NOMO-1 treated with dmso at 0.1 percent for 144 hours (cell line): Measurements from ENCODE around the gene CCN5.
"Not testable (repeated sequence)": the region's sequence is repeated elsewhere in the genome, so short reads cannot be mapped to it uniquely, and the experiment has no call there.

ENCODE experiments used
- DNase-seq: peaks from one replicate; lab custom pipeline; 2025; ENCODE audit not compliant: unreplicated experiment; lab: John Stamatoyannopoulos, UW

CCN5 gene

DNA sequence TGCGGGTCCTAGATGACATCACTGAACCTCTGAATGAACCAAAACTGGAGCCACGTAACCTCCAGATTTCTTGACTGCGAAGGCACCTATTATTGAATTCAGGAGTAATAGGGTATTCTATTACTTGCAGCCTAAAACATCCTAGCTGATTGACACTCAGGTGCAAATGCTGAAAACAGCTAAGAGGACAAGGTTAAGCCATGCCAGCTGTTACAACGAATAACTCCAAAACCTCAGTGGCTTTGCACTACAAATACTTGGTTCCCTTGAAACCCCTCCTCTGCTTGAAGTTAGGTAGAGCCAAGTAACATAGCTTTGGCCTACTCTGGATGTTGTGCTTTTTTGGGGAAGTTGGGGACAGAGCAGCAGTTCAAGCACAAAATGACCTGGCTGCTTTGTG, 21.0 kb upstream of the CCN5 start:
- DNase-seq, result no peak

DNA sequence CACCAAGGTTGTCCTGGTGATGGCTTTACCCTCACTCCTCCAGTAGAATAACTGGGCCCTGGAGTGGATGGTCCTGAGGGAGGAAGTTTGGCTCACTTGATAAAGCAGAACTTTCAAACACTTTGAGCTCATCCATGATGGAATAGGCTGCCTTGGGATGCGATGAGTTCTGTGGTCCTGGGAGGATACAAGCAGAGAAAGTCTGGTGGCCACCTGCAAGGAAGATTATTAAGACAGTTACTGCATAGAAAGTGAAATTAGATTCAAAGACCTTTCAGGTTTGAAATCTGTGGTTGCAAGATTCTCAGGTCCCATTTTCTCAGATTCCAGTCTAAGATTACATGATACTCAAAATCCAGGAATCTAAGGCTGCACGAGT, 19.9 kb upstream of the CCN5 start:
- no peak for DNase-seq

DNA sequence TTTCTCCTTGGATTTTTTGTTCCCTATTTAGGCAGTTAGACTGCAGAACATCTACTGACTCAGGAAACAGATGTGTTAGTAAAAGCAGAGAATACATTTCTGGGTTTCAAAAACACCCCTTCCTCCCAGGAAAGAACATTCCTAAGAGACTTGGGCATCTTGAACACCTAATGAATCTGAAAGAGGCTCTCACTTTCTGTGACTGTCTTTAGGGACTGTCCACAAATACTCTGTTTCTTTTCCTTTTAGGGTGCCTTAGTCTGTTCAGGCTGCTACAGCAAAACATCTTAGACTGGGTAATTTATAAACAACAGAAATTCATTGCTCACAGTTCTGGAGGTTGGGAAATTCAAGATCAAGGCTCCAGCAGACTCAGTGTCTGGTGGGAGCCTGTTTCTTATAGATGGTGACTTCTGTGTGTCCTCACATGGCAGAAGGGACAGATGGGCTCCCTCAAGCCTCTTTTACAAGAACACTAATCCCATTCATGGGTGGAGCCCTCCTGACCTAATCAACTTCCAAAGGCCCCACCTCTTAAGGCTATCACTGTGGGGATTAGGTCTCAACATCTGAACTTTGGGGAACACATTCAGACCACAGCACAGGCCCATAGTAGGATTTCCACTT, 19.4 kb upstream of the CCN5 start:
- no peak for DNase-seq

- DNase-seq, result no peak
These were observed 18.9 kb upstream of the CCN5 start for GRCh38 chr20:44696315-44696714.

DNA sequence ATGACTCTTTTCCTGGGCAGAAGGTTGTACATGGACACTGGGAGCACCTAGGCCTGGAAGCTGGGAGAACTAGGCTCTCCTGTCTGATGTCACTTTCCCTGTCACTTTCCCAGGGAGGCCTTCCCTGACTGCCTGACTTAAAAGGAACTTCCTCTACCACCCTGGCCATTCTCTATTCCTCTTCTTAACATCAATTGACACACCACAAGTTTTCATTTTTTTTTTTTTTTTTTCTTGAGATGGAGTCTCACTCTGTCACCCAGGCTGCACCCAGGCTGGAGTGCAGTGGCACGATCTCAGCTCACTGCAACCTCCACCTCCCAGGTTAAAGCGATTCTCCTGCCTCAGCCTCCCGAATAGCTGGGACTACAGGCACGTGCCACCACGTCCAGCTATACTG, 18.1 kb upstream of the CCN5 start:
- not testable (repeated sequence) for DNase-seq

DNA sequence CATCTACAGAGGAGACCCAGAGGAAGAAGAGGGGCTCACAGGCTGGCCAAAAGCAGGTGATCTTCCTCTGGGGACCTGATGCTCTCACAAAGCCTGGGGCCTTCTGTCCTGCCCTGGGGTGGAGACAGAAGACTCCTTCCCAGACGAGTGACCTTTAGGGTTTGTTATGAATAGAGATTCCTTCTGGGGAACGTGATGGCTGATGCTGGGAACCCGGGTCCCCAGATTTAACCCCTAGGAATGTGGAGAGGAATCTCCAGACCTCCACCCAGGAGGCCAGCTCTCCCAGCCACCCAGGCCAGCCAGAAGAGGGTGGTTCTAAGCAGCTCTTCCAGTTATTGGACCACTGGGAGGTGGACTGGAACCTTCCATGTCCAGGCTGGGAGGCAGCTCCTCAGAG, 16.8 kb upstream of the CCN5 start:
- no peak for DNase-seq

DNA sequence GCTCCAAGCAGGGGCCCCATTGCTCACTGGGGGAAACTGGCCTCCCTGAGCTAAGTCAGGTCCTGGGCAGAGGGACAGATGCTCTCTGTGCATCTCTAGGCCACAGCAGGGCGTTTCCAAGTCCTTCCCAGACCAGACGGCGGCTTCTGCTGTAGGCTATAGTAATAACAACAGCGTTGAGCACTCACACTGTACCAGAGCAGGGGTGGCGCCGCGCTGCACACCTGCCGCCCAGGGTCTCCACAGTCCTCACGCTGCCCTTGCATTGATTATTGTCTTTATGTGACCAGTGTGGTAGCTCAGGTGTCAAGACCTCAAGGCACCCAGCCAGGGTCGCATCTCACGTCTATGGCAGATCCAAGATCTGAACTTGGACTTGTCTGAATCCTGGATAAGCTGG, 14.9 kb upstream of the CCN5 start:
- DNase-seq, result no peak

GRCh38 chr20:44701118-44701857, 13.9 kb upstream of the CCN5 start:
- DNase-seq, result no peak

DNA sequence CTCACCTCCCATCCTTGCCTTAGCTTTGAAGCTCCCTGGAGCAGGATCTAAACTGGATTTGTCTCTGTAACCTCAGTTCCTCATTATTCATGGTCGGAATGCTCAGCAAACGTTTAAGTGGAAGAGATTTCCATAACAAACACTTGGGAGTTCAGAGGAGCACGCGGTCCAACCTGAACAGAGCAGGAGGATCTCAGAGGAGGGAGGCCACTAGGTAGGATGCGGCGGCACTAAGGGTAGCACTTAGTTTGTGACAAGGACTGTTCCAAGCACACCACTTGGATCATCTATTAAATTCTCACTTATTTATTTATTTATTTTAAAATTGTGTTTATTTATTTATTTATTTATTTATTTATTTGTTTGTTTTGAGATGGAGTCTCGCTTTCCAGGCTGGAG, 13.3 kb upstream of the CCN5 start:
- no peak for DNase-seq

DNA sequence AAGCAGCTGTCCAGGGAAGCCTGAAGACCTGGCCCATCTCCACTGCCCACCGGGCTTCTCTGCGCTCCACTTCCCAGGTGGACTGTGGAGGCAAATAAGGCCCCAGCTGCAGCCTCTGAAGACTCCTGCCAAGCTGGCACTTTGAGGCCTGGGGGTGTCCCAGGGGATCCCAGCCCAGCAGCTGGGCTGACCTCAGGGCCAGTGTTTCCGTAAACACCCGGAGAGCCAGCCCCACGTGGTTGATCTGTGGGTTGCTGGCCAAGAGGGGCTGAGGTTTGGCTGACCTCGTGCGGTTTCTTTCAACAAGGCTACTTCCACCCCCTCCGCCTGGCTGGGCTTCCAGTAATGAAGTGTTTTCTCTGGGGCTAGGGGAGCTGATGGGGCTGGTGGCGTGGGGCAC, 12.4 kb upstream of the CCN5 start:
- DNase-seq, result no peak

GRCh38 chr20:44703183-44703925, 11.8 kb upstream of the CCN5 start:
- no peak for DNase-seq

GRCh38 chr20:44703956-44704488, 11.1 kb upstream of the CCN5 start:
- DNase-seq, result no peak

DNA sequence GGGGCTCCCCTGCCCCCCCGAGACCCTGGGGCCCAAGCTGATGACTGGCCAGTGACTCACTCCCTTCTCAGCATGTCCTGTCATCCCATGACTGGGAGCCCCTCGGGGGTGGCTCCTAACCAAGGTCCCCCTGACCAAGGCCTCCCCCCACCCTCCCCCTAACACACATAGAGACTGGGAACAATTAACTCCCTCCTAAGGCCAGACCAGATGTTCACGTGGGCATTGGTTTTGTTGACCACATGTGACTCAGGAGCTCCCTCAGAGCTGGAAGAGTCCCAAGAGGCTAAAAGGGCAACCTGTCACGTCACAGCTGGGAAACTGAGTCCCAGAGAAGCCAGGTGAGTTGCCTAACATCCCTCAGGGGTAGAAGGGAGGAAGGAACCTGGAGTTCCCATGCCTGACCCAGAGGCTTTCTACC, 10.6 kb upstream of the CCN5 start:
- no peak for DNase-seq

- DNase-seq, result no peak
These were observed 9.6 kb upstream of the CCN5 start for GRCh38 chr20:44705364-44706094.

- DNase-seq, result no peak
These were observed 8.7 kb upstream of the CCN5 start for GRCh38 chr20:44706301-44707017.

GRCh38 chr20:44707018-44707579, 8.1 kb upstream of the CCN5 start:
- DNase-seq, result no peak

GRCh38 chr20:44709380-44709779, 5.8 kb upstream of the CCN5 start:
- DNase-seq, result no peak

- no peak for DNase-seq
These were observed 5.4 kb upstream of the CCN5 start for GRCh38 chr20:44709797-44710196.

DNA sequence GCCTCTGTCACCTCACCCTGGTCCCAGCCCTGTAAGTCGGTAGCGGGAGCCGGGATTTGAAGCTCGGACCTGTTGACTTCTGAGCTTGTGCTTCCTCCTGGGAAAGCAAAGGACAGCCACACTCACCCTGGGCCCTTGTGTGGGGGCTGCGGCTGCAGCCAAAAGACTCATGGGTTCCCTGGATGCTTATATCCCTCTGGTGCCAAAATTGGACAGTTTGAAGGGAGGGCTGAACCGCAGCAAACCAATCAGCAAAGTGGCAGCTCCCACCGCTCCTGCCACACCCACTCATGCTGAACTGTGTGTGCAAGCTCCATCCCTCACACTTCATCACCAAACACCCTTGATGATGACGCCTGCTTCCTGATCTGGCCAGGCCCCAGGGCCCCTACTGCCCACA, 3.9 kb upstream of the CCN5 start:
- DNase-seq, result no peak

- DNase-seq, result no peak
These were observed 968 bp upstream of the CCN5 start for GRCh38 chr20:44714102-44714700.
